Measurements from ENCODE around the gene DDX56.
"Not testable (repeated sequence)": the region's sequence is repeated elsewhere in the genome, so short reads cannot be mapped to it uniquely, and the experiment has no call there.

The DDX56 gene

GRCh38 chr7:44595934-44596635, 22.4 kb upstream of the DDX56 start:
- no peak for DNase-seq

DNA sequence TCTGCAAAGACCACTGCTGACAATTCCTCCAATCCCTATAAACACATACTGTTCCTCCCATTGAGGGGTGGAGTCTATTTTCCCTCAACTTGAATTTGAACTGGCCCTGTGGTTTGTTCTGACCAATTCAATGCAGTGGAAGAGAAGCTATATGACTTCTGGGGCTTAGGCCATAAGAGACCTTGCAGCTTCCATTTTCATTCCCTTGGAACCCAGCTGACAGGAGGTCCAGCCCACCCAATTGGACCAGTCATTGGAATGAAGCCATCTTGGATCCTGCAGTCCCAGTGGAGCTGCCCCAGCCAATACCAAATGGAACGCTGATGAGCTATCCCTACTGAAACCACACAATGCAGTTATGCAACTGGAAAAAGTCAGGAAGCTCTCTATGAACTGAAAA, 17.2 kb upstream of the DDX56 start:
- DNase-seq = no peak

- peak; percentile 23 for DNase-seq
Measured at GRCh38 chr7:44587843-44588711, 14.4 kb upstream of the DDX56 start.

GRCh38 chr7:44583146-44583865, 9.6 kb upstream of the DDX56 start:
- DNase-seq = no peak

DNA sequence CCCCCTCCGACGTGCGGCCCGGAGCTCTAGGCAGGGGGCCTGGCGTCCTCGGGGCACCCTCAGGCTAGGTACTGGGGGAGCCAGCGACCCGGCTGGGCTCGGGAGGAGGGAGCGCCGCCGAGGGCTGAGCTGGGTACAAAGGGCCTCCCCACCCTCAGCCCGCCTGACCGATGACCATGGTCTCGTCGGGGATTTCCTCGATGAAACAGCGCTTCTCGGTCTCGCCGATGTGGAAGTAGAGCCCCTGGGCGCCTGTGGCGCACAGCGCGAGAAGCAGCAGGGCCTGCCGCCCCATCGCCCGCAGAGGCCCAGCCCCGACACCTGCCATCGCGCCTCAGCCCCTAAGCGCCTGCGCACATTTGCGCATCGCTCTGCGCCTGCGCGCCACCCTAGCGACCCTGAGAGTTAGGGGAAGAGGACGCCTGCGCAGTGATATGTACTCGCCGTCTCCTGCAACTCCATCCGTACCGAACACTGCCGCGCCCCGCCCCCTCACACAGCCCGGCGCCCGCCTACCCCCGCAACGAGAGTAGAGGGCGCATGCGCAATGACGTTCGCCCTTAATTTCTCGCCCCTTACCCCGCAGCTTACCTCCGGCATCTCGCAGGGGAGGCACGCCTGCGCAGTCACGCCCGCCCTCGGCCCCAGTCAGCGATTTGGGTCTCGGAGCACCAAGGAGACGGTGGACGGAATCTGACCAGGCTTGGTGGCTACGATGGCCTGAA, 8.3 kb upstream of the DDX56 start, which contains the start of gene TMED4:
TMED4 (minus strand) TSS at position 353 of the 725 bp plus-strand sequence; CDS start at position 328, 25 bp downstream.
- peak; percentile 98 for DNase-seq

GRCh38 chr7:44580945-44581878, 7.5 kb upstream of the DDX56 start:
- no peak for DNase-seq

GRCh38 chr7:44576228-44576627, 2.5 kb upstream of the DDX56 start:
- no peak for DNase-seq

DNA sequence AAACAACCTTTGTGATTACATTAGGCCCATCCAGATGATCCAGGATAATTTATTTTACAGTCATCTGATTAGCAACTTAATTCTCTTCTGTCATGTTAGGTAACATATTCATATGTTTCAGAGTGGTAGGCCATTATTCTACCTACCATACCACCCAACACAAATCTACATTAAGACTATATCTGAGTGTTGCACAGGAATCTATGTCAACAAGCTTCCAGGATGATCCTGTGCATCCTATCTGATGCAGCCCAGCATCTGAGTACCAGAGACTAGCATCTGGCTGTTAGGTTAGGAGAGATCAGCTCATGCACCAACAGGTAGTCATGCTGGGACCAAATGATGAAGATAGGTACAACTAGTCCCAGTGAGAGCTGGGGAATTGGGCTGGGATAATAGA, 1.3 kb upstream of the DDX56 start:
- no peak for DNase-seq

GRCh38 chr7:44574287-44574872, 672 bp upstream of the DDX56 start:
- no peak for DNase-seq

GRCh38 chr7:44572771-44573170, 937 bp downstream of the DDX56 start:
- DNase-seq = no peak

- no peak for DNase-seq
Measured at GRCh38 chr7:44569959-44570358, 3.7 kb downstream of the DDX56 start.

DNA sequence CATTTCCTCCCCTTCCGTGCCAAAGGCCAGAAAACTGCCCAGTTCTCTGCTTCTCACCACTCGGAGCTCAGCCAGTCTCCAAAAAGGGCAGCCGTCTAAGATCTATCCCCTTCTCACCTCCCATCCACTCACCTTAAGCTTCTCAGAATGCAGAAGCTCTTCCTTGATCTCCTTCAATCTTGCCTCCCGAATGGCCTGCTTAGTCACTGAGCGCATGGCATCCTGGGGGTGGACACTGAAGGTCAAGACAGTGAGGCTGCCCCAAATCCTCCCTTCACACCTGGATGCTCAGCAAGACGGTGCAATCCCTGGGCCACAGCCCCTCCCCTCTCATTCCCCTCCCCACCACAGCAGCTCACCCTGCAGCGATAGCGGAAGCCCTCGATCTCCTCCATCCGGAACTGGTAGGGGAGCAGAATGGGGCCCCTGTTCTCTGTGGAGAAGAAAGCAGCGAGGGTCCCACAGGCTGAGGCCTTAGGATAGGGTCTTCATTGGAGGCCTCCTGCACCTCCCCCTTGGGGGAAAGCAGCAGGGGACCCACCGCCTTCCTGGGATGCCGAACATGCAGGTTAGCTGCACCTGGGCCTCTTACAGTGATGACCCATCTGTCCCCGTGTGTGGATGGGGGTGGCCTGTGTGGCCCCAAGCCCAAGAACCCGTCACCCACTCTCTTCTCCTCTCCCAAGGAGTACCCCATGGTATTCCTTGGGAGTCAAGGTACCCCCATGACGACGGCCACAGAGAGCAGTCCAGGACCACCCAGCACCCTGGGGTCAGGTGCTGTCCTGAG, 4.7 kb downstream of the DDX56 start:
- no peak for DNase-seq

- DNase-seq = no peak
Measured at GRCh38 chr7:44567884-44568283, 5.8 kb downstream of the DDX56 start.

DNA sequence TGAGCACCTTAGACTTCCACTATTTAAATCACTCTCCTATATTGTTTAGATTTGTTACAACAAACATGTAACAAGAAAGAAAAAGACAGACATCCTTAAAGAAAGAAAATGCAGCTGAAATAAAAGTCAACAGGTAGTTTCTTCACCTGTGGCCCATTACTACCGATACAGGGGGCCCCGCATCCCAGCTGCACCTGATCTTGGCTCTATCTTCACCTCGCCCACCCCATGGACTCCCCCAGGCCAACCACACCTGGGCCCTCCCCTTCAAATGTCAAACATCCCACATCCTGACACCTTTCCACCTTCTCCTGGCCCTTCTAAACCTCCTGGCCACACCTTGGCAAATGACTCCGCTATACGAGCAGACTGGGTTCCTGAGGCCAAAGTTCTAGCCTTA, 7.0 kb downstream of the DDX56 start:
- DNase-seq = no peak

DNA sequence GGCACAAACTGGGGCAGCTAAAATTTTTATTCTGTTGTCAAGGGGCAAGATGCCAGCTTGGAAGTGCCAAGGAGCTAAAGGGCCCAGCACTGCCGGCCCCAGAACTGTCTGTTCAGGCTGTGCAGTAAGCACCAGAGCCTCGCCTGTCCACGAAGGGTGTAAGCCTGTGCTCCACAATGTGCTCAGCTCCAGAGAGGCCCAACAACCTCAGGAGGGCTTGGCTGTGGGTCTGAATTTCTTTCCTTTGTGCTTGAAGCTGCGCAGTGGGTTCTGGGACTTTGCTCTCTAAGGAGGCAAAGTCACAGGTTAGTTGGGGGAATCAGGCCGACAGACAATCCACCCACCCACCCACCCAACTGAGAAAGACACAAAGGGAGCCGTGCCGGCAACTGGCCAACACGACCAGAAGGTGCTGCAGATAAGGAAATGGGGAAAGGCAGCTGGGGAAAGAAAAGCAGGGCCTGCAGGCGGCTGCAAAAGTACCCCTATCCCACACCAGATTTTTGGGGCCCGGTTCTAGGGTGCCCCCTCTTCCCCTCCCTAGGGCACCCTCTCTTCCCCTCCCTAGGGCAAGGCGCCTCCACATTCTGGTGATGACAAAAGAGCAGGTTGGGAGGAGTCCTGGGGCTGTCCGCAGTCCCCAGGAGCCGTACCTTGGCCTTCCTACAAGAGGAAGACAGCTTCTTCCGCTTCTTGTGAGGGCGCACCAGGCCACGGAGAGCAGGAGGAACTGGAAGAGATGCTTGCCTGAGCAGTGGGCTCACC, 7.7 kb downstream of the DDX56 start:
- DNase-seq = no peak

DNA sequence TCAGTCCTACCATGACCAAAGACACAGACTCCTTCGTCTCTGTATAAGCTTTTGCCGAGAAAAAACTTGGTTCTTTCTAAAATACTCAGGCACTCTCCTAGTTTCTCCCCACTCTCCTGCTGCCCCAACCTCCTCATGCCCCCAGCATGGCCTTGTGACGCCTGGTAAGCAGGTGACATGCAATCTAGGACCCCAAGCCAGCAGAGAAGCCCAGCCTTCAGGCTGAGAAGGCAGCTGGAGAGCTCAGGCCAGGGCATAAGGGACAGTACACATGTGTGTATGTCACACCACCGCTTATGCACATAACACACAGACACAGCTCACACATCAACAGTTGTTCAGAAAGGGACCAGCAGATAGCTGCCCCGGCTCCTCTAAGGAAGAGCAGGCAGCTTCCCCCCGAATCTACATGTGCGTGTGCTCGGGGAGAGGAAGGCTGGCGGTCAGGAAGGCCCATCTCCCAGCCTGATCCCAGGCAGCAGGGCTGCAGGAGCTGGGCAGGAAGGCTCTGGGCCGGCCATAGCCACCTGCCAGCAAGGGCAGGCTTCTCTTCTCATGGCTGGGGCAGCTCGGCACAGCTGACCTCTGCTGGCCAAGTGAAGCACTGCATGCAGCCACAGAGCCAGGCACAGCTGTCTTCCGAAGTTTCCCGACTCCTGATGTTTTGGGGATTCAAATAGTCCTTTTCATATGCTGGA, 8.5 kb downstream of the DDX56 start:
- peak; percentile 69 for DNase-seq

- DNase-seq = no peak
Measured at GRCh38 chr7:44564606-44565005, 9.1 kb downstream of the DDX56 start.

DNA sequence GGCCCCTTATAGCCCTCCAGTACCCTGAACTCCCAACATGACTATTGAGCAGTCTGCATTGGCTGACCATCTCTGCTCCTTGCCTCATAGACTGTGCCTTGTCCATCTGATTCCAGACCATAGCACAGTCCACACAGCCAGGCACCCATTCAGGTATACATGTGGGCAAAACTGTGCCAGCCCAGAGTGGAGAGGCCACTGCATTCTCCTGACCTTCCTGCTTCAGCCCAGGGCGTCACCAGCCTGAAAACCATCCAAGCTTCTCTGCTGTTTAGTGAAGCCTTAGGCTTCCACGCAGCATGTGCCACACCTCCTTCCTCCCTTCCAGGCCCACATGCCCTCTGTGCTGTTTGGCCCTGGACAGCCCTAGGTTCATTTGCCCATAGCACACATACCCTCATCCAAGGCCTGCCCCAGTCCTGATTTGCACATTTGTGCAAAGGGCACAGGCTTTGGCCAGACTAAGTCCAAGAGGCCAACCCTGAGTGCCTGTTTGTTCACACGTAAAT, 10.5 kb downstream of the DDX56 start:
- DNase-seq = no peak

DNA sequence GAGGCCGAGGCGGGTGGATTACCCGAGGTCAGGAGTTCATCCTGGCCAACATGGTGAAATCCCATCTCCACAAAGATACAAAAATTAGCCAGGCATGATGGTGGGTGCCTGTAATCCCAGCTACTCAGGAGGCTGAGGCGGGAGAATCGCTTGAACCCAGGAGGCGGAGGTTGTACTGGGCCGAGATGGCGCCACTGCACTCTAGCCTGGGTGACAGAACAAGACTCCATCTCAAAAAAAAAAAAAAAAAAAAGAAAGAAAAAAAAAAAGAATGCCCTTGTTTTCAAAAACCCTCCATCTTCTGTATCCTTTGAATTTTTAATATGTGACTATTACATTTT, 11.1 kb downstream of the DDX56 start:
- not testable (repeated sequence) for DNase-seq
